HG03565 (cell line): ENCODE data around the gene MARS2.
"Not testable (repeated sequence)": the region's sequence is repeated elsewhere in the genome, so short reads cannot be mapped to it uniquely, and the experiment has no call there.

Experiments
- ATAC-seq: cut with Tn5 transposase; IDR thresholded peaks from one replicate; pipeline ENCODE4 v1.9.1; 2021; ENCODE audit warnings: mild to moderate bottlenecking, moderate library complexity; ENCODE audit not compliant: unreplicated experiment

Gene MARS2

DNA sequence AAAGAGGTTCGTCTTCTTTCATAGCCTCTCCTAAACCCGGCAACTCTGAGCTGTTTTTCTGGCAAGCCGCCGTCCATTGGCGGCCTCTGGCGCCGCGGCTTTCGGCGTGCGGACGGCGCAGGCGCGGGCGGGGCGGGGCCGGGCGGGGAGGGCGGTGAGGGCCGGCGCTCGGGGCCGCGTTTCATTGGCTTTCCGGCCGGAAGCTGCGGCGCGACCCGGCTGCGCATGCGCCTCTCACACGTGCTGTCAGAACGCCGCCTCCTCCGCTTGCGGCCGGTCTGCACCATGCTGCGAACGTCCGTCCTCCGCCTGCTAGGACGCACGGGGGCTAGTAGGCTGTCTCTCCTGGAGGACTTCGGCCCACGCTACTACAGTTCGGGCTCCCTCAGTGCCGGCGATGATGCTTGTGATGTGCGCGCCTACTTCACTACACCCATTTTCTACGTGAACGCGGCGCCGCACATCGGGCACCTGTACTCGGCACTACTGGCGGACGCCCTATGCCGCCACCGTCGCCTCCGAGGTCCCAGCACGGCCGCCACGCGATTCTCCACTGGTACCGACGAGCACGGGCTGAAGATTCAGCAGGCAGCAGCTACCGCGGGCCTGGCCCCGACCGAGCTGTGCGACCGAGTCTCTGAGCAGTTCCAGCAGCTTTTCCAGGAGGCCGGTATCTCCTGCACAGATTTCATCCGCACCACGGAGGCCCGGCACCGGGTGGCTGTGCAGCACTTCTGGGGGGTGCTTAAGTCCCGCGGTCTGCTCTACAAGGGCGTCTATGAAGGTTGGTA, at the start of gene MARS2:
TSS of gene MARS2 (plus strand) at position 249 of the 791 bp plus-strand sequence. CDS start at position 286, 37 bp downstream.
- peak; percentile 73 for ATAC-seq

DNA sequence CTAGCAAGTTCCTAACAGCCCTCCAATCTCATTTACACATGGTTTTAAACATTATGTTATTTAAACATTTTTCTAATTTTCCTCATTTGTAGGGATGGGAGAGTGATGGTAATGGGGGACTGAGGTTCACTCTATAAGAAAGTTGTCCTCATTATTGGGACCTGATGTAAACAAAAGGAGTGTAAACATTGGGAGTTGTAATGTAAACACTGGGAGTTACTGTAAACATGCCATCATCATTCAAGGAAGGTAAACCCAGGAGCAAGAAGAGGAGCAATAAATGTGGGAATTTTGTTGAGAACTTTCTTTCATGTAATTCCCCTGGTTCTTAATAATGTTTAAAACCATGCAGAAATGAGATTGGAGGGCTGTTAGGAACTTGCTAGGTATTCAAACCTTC, 47.6 kb upstream of the MARS2 start:
- ATAC-seq = no peak

DNA sequence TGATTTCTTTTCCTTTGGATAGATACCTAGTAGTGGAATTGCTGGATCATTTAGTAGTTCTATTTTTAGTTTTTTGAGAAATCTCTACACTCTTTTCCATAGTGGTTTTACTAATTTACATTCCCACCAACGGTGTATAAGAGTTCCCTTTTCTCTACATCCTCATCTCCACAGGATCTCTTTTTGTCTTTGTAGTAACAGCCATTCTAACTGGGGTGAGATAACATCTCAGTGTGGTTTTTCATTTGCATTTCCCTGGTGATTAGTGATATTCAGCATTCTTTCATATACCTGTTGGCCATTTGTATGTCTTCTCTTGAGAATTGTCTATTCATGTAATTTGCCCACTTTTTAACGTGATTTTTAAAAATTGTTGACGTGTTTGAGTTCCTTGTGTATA, 43.5 kb upstream of the MARS2 start:
- no peak for ATAC-seq

DNA sequence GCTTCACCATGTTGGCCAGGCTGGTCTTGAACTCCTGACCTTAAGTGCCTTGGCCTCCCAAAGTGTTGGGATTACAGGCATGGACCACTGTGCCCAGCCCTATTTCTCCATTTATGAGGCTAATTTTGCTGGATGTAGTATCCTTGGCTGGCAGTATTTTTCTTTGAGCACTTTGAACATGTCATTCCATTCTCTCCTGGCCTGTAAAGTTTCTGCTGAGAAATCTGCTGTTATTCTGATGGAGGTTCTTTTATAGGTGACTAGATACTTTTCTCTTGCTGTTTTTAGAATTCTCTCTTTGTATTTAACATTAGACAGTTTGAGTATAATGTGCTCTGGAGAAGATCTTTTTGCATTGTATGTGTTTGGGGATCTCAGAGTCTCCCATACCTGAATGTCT, 38.9 kb upstream of the MARS2 start:
- no peak for ATAC-seq

DNA sequence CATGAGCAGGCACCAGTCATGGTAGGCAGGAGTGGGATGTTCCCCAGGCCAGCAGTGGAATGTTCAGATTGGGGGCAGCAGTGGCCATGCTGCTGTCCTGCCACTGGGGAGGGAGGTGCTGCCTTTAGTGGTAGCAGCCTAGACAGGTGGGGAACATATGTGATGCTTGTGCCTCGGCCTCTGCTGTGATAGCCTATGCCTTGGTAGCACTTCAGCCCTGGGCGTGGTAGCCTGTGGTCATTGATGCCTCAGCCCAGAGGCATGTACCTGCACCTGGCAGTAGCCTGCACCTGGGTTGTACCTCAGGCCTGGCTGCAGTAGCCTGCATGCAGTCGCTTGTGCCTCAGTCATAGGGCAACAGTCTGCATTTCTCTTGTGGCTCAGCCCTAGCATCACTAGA, 36.9 kb upstream of the MARS2 start:
- no peak for ATAC-seq

DNA sequence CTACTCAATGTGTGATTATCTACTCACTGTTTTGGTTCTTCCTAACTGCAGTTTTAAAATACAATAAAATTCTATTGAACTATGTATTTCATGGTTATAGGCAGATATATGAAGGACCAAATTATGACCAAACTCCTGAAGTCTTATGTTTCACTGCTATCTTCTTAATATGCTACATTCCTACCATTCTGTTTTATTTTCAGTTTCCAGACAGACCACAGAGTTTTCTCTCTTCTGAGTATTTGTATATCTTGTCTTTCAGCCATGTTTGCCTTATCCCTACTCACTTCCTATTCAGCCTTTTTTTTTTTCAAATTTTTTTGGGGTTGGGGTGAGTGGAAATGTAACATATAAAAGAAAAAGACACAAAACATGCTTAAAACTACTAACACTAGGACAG, 36.1 kb upstream of the MARS2 start:
- no peak for ATAC-seq

DNA sequence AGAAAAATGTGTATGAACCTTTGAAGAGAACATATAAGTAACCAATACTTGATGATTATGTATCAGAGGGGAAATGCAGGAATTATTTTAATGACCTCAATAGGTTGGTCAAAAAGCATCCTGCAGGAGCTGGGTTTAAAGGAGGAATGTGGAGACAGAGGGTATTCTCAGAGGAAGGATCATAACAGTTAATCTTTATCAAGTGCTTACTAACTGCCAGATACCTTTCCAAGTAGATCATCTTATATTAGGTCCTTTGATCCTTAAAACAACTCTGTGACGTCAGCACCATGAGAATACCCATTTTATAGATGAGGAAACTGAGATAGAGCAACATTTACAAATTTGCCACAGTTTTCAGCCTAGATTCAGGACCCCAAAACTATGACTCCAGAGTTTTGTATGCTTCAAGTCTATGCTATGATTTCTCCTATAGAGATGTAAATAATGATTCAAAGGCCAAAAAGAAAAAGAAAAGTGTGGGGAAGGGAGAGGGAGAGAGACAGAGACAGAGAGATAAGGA, 32.7 kb upstream of the MARS2 start:
- no peak for ATAC-seq

DNA sequence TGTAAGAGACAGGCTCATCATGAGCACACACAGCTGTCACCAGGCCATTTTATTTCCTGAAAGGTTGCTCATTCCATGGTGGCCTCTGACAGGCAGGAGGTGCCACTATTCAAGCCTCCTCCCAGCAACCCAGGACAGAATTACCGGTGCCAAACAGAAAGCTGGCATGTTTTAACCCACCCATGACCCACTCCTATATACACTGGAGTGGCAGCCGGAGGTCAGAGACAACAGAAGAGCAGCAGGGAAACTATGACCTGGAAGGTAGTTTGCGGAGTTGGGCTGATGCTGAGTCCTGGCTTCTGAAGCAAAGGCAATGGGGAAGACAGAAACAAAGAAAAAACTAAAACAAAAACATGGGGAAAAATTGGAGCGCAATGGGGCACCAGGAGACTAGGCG, 32.1 kb upstream of the MARS2 start:
- no peak for ATAC-seq

DNA sequence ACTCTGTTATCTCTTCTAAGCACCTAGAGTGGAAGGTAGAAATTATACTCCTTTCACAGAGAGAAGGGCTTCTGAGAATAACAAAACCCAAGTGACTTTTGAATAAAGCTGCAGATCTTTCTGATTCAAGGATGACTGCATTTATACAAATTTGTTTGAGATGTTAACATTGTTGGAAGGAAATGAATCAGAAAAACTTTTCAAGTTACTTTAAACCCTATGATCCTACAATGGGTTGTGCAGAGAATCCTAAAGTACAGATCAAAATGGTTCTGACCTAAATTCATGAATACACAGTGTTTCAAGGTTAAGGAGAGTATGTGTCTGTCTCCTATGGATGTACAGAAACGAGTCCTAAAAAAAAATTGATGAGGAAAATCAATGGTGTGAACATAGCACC, 31.6 kb upstream of the MARS2 start:
- no peak for ATAC-seq

DNA sequence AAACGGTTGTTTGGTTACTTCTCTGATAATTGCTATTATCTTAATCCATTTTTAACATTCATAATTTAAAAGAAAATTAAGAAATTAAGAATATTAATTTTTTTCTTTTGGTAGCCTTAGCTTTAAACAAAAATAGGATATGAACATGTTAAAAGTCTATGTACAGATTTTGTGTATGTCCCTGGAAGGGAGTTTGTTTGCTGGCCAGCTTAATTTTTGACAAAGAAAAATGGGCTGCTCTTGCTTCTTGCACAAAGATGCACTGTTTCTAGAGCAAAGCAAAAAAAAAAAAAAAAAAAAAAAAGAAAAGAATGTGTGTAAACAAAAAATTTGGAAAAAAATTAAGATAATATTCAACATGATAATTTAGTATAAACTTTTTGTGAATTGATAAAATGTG, 31.1 kb upstream of the MARS2 start:
- no peak for ATAC-seq

DNA sequence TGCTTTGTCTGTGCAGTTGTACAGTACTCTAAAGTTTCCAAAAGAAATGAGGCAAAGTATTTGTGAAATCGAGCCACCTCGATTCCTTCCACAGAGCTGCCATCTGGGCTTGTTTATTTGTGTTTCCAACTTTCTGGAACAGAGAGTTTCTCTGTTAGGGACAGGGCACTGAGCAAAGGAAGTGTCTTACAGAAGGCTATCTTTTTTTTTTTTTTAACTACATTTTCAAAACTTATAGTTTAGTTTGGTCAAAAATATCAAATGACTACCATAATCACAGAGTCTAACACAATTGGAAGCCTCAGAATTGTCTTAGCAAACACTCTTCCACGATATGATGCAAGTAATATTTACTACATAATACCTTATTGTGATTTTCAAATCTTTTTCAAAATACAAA, 30.6 kb upstream of the MARS2 start:
- ATAC-seq = no peak

DNA sequence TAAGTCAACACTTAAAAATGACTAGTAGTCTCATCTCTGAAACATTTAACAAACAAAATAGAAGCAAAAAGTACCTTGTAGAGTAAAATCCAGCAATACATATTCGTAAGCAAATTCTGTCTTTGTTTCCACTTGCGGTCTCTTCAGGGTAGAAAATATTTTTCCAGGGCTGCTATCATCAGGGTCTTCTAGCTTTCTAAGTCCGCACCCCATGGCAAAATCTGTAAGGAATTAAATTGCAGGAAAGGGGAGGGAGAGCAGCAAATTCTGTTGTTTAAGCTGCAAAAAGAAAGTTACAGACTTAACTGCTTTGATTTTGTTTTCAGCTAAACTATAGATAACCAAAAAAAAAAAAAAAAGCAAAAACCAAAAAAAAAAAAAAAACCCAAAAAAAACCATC, 29.9 kb upstream of the MARS2 start, which contains the start of gene RFTN2:
TSS of gene RFTN2 (minus strand) at position 342 of the 400 bp plus-strand sequence. CDS start at position 213, 129 bp downstream.
- no peak for ATAC-seq

DNA sequence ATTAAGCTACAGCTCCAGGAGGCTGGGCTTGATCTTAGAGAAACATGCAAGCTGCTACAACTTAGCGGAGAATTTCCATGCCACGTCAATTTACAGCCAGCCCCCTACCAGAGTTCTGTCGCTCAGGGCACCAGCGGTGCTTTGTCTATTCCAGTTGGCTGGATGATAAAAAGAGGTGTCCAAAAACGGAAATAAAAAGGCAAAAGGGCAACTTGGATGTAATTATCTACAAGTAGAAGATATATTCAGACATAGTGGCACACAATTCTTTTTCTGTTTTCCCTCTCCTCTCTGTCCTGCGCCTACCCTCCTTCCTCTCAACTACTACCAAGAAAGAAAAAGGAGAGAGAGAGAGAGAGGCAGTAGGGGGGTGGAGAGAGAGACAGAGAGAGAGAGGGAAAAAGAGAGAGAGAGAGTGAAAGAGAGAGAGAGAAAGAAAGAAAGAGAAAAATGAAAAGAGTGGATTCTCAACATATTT, 29.4 kb upstream of the MARS2 start:
- ATAC-seq = no peak

DNA sequence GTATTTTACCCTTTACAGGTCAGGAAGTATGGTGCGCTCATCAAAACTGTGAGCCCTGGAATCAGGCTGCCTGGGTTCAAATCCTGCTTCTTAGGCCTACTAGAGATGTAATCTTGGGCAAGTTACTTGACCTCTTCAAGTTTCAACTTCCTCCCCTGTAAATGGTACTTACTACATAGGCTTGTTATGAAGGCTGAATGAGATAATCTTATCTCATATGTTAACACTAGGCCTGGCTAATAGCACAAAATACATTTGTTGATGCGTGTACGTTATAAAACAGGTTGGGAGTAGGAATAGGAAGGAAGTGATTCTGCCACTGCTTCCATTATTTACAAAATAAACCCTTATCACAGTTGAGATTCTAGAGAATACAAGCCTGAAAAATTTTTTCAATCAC, 28.1 kb upstream of the MARS2 start:
- ATAC-seq = no peak

DNA sequence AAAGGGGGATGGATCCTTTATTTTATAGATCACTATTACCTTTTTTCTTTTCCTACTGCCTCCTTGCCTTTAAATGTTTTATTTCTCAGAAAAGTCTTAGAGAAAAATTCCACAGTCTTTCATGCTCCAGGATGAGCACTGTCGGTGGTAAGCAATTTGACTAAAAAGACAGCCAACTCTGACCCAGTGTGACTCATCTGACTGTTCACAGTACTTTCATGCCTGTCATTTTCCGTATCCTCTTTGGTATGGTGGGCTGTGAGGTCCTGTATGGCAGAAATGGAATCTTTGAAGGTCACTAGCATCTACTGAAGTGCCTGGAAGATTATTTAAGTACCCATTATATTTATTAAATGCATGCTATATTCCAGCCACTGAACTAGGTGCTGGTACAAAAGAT, 27.7 kb upstream of the MARS2 start:
- ATAC-seq = no peak

DNA sequence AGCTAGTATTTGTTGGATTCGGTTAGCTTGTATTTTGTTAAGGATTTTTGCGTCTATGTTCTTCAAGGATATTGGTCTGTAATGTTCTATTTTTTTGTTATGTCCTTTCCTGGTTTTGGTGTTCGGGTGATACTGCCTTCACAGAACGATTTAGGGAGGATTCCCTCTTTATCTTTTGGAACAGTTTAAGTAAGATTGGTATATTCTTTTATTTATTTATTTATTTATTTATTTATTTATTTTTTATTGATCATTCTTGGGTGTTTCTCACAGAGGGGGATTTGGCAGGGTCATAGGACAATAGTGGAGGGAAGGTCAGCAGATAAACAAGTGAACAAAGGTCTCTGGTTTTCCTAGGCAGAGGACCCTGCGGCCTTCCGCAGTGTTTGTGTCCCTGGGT, 10.0 kb upstream of the MARS2 start:
- ATAC-seq = not testable (repeated sequence)

DNA sequence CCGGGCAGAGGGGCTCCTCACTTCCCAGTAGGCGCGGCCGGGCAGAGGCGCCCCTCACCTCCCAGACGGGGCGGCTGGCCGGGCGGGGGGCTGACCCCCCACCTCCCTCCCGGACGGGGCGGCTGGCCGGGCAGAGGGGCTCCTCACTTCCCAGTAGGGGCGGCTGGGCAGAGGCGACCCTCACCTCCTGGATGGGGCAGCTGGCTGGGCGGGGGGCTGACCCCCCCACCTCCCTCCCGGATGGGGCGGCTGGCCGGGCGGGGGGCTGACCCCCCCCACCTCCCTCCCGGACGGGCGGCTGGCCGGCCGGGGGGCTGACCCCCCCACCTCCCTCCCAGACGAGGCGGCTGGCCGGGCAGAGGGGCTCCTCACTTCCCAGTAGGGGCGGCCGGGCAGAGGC, 9.2 kb upstream of the MARS2 start:
- not testable (repeated sequence) for ATAC-seq

DNA sequence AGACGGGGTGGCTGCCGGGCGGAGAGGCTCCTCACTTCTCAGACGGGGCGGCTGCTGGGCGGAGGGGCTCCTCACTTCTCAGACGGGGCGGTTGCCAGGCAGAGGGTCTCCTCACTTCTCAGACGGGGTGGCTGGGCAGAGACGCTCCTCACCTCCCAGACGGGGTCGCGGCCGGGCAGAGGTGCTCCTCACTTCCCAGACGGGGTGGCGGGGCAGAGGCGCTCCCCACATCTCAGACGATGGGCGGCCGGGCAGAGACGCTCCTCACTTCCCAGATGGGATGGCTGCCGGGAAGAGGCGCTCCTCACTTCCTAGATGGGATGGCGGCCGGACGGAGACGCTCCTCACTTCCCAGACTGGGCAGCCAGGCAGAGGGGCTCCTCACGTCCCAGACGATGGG, 8.6 kb upstream of the MARS2 start:
- not testable (repeated sequence) for ATAC-seq

DNA sequence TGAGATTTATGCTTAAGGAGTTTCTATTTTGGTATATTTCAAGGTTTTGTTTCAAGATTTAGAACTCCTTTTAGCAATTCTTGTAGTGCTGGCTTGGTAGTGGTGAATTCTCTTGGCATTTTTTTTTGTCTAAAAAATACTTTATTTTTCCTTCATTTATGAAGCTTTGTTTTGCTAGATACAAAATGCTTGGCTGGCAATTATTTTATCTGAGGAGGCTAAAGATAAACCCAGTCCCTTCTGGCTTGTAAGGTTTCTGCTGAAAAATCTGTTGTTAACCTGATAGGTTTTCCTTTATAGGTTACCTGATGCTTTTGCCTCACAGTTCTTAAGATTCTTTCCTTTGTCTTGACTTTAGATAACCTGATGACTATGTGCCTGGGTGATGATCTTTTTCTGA, 5.4 kb upstream of the MARS2 start:
- ATAC-seq = not testable (repeated sequence)

DNA sequence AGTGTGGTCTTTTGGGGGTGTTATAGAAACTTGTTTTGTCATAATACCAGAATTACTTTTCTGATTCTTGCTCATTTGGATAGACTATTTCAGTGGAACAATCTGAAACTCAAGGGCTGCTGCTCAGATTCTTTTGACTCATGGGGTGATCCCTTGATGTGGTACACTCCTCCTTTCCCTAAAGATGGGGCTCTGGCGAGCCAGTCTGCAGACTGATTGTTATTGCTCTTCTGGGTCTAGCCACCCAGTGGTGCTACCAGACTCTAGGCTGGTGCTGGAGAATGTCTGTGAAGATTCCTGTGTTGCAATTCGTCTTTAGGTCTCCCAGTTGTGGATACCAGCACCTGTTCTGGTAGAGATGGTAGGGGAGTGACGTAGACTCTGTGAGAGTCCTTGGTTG, 4.2 kb upstream of the MARS2 start:
- ATAC-seq = no peak

DNA sequence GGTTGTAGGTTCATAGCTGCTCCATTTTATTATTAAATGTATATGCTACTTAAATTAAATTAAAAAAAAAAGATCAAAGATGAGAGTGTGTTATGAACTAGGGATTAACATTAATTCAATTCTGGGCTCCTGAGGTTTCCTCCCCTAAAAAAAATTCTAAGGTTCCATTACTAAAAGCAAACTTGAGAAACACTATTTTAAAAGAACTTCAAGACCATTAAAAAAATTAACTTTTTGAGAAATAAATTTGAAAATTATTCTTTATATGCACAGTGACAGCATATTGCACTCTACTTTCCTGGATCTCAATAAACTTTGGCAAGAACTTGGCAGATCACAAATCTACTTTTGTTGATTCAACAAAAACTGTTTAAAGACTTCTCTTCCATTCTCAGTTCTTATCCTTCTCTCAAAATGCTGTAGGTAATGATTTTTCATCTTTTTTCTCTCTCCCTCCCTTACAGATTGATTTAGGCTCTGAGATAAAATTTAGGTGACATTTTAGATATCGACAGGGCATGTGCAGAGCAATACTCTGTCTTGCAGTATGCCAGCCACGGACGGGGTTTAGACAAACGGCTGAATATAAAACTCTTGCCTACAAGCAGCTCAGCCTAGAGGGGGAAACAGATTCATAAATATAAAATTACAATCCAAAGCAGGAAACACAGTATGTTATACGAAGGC, 592 bp upstream of the MARS2 start:
- peak; percentile 26 for ATAC-seq
